Neural cell (in vitro differentiated cells): ENCODE results near the gene SNX2. TPM values are rescaled to one million over a fixed set of nuclear protein-coding genes. Genes with fewer than 3 reads are reported as not detected.

Experiments used
- H2AFZ ChIP-seq: fragments of 200-600, 300-800 bp; sonication (generic), shearing (Covaris generic); 2 replicates; pipeline ENCODE4 v1.6.0; 2014; ENCODE audit warnings: low read depth, mild to moderate bottlenecking, antibody characterized with exemption, low read length, moderate library complexity
- H3F3A ChIP-seq: fragments of 200-600 bp; shearing (Covaris generic); 2 replicates; pipeline ENCODE4 v1.6.1; 2016; ENCODE audit warnings: mild to moderate bottlenecking, moderate library complexity, mixed read lengths, antibody characterized with exemption, low read length; ENCODE audit not compliant: insufficient read depth, poor library complexity, severe bottlenecking
- H3K27ac ChIP-seq: fragments of 200-600, 300-800 bp; sonication (generic), shearing (Covaris generic); 2 replicates; pipeline ENCODE4 v1.5.1; 2014; ENCODE audit warnings: mild to moderate bottlenecking, low read length, moderate library complexity
- H3K27me3 ChIP-seq: fragments of 300-800, 200-600 bp; sonication (generic), shearing (Covaris generic); 2 replicates; pipeline ENCODE4 v1.6.0; 2014; ENCODE audit warnings: mild to moderate bottlenecking, low read depth, low read length, moderate library complexity; ENCODE audit not compliant: insufficient read depth
- H3K36me3 ChIP-seq: fragments of 300-800, 200-600 bp; sonication (generic), shearing (Covaris generic); 2 replicates; pipeline ENCODE4 v1.5.1; 2014; ENCODE audit warnings: mild to moderate bottlenecking, antibody characterized with exemption, low read length, moderate library complexity; ENCODE audit not compliant: insufficient read depth
- H3K4me2 ChIP-seq: fragments of 300-800, 200-600 bp; sonication (generic), shearing (Covaris generic); 2 replicates; pipeline ENCODE4 v1.6.0; 2014; ENCODE audit warnings: mild to moderate bottlenecking, low read length
- H3K4me3 ChIP-seq: fragments of 300-800, 200-600 bp; sonication (generic), shearing (Covaris generic); 2 replicates; pipeline ENCODE4 v1.5.1; 2014; ENCODE audit warnings: mild to moderate bottlenecking, low read length, moderate library complexity
- H3K79me2 ChIP-seq: fragments of 200-600 bp; shearing (Covaris generic); replicated peaks from 2 replicates; pipeline ENCODE4 v1.6.0; 2014; ENCODE audit warnings: mild to moderate bottlenecking, low read length, moderate library complexity; ENCODE audit not compliant: insufficient read depth
- H3K9ac ChIP-seq: fragments of 300-800, 200-600 bp; sonication (generic), shearing (Covaris generic); 2 replicates; pipeline ENCODE4 v1.6.1; 2016; ENCODE audit warnings: mild to moderate bottlenecking, low read length, mixed read lengths
- H3K9me2 ChIP-seq: fragments of 200-600 bp; shearing (Covaris generic); 2 replicates; pipeline ENCODE4 v1.6.1; 2016; ENCODE audit warnings: mild to moderate bottlenecking, low read length, mixed read lengths; ENCODE audit not compliant: insufficient read depth
- H3K9me3 ChIP-seq: fragments of 200-600, 300-800 bp; sonication (generic), shearing (Covaris generic); 2 replicates; pipeline ENCODE4 v1.6.1; 2016; ENCODE audit warnings: mild to moderate bottlenecking, mixed run types, low read length, moderate library complexity, mixed read lengths
- H4K20me1 ChIP-seq: fragments of 200-600 bp; shearing (Covaris generic); 2 replicates; pipeline ENCODE4 v1.6.1; 2016; ENCODE audit warnings: mild to moderate bottlenecking, mixed run types; ENCODE audit not compliant: insufficient read depth
- EP300 ChIP-seq: fragments of 450-650 bp; conservative IDR thresholded peaks from 2 replicates; pipeline ENCODE4 v1.6.1; 2014; ENCODE audit warnings: antibody characterized with exemption, mild to moderate bottlenecking, moderate library complexity; ENCODE audit not compliant: poor library complexity, severe bottlenecking
- EZH2 ChIP-seq: fragments of 200-600, 300-800 bp; shearing (Covaris generic), sonication (generic); IDR thresholded peaks from 2 replicates; pipeline ENCODE4 v1.6.1; 2014; ENCODE audit warnings: antibody characterized with exemption, low read length, borderline replicate concordance, mild to moderate bottlenecking; ENCODE audit not compliant: insufficient read depth, poor library complexity, severe bottlenecking
- MXI1 ChIP-seq: fragments of 450-650 bp; conservative IDR thresholded peaks from 2 replicates; pipeline ENCODE4 v1.6.1; 2014; ENCODE audit warnings: antibody characterized with exemption, mild to moderate bottlenecking; ENCODE audit not compliant: poor library complexity, severe bottlenecking
- POLR2AphosphoS5 ChIP-seq: IDR thresholded peaks from 2 replicates; pipeline ENCODE4 v1.6.1; 2012
- RAD21 ChIP-seq: fragments of 450-650 bp; conservative IDR thresholded peaks from 2 replicates; pipeline ENCODE4 v1.6.1; 2014; ENCODE audit warnings: antibody characterized with exemption, mild to moderate bottlenecking, moderate library complexity
- SMC3 ChIP-seq: fragments of 450-650 bp; conservative IDR thresholded peaks from 2 replicates; pipeline ENCODE4 v1.6.1; 2014; ENCODE audit warnings: antibody characterized with exemption, mild to moderate bottlenecking, moderate library complexity; ENCODE audit not compliant: poor library complexity
- TAF1 ChIP-seq: IDR thresholded peaks from 2 replicates; pipeline ENCODE4 v1.6.1; 2012; ENCODE audit warnings: low read depth
- polyA plus RNA-seq: library from polyadenylated mRNA; depleted of rRNA; stranded (reverse); fragments of >200 nt; gene quantifications from 2 replicates; pipeline ENCODE4 v1.2.3, GENCODE V29; 2014
- TF ChIP-seq, protein P1 (sequence below): IDR thresholded peaks from 2 replicates; pipeline ENCODE4 v1.6.1; 2012; ENCODE audit warnings: borderline replicate concordance
- TF ChIP-seq, protein P2 (sequence below): fragments of 450-650 bp; IDR thresholded peaks from 2 replicates; pipeline ENCODE4 v1.5.1; 2014; ENCODE audit warnings: antibody characterized with exemption, mild to moderate bottlenecking, moderate library complexity; ENCODE audit not compliant: poor library complexity, severe bottlenecking

Gene SNX2
- polyA plus RNA-seq, 1 donor from 2014 or later = 36.1 TPM

DNA sequence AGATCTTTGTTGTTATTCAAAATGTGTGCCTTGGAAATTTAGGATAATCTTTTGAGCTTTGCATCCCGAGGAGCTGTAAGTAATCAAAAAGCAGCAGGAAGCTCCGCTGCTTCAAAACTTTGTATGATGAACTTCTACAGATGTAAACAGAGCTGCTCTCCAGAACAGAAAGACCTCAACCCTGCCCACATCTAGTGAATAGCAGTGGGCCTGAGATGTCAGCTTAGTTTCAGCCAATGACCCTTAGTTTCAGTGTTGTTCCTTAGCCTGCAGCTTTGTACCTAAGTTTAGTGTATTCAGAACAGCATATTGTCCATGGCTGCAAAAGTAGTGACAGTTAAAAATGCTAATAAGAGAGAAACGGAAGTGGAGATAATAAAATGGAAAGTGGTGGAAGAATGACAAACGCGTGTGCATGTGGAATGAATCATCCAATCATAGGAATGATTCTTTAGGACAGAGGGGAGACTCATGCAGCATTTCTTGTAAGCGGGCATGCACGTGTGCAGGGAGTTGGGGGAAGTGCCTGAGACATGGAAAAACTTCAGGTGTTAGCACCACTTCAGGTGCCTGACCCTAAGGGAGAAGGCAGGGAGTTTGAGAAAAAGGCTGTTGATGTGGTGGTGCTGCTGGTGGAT, 95.5 kb downstream of the SNX2 start:
- no peak overlapping the region for H3K4me3 ChIP-seq
- no peak overlapping the region for H3K9ac ChIP-seq
- H2AFZ ChIP-seq = no peak overlapping the region
- no peaks in the 10 kb centered on the region for H3K27me3 ChIP-seq
- H3F3A ChIP-seq = no peaks in the 10 kb centered on the region
- TF ChIP-seq EZH2 (no peak), EP300 (no peak), RAD21 (no peak), POLR2AphosphoS5 (no peak)
- TF ChIP-seq, protein P1, sequence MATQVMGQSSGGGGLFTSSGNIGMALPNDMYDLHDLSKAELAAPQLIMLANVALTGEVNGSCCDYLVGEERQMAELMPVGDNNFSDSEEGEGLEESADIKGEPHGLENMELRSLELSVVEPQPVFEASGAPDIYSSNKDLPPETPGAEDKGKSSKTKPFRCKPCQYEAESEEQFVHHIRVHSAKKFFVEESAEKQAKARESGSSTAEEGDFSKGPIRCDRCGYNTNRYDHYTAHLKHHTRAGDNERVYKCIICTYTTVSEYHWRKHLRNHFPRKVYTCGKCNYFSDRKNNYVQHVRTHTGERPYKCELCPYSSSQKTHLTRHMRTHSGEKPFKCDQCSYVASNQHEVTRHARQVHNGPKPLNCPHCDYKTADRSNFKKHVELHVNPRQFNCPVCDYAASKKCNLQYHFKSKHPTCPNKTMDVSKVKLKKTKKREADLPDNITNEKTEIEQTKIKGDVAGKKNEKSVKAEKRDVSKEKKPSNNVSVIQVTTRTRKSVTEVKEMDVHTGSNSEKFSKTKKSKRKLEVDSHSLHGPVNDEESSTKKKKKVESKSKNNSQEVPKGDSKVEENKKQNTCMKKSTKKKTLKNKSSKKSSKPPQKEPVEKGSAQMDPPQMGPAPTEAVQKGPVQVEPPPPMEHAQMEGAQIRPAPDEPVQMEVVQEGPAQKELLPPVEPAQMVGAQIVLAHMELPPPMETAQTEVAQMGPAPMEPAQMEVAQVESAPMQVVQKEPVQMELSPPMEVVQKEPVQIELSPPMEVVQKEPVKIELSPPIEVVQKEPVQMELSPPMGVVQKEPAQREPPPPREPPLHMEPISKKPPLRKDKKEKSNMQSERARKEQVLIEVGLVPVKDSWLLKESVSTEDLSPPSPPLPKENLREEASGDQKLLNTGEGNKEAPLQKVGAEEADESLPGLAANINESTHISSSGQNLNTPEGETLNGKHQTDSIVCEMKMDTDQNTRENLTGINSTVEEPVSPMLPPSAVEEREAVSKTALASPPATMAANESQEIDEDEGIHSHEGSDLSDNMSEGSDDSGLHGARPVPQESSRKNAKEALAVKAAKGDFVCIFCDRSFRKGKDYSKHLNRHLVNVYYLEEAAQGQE = no peak
- TF ChIP-seq, protein P2, sequence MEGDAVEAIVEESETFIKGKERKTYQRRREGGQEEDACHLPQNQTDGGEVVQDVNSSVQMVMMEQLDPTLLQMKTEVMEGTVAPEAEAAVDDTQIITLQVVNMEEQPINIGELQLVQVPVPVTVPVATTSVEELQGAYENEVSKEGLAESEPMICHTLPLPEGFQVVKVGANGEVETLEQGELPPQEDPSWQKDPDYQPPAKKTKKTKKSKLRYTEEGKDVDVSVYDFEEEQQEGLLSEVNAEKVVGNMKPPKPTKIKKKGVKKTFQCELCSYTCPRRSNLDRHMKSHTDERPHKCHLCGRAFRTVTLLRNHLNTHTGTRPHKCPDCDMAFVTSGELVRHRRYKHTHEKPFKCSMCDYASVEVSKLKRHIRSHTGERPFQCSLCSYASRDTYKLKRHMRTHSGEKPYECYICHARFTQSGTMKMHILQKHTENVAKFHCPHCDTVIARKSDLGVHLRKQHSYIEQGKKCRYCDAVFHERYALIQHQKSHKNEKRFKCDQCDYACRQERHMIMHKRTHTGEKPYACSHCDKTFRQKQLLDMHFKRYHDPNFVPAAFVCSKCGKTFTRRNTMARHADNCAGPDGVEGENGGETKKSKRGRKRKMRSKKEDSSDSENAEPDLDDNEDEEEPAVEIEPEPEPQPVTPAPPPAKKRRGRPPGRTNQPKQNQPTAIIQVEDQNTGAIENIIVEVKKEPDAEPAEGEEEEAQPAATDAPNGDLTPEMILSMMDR = no peak
- no peaks in the 10 kb centered on the region for H4K20me1 ChIP-seq
- no peaks in the 10 kb centered on the region for H3K9me2 ChIP-seq
- H3K4me2 ChIP-seq = no peak overlapping the region
- no peaks in the 10 kb centered on the region for H3K9me3 ChIP-seq
- no peaks in the 10 kb centered on the region for H3K79me2 ChIP-seq
- no peak overlapping the region for H3K27ac ChIP-seq
- no peaks in the 10 kb centered on the region for H3K36me3 ChIP-seq

DNA sequence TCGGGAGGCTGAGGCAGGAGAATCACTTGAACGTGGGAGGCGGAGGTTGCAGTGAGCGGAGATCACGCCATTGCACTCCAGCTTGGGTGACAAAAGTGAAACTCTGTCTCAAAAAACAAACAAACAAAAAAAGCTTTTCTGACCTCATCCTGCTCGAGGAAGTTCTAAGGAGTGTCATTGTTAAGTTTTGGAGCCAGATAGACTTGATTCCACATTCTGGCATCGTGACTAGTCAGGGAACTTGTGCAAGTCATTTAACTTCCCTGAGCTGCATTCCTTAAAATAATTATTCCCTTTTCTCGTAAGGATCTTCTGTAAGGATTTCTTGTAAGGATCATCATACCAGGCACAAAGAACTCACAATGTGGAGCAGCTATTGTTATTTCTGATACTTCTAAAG, 96.8 kb downstream of the SNX2 start:
- TF ChIP-seq MXI1 (no peak), POLR2AphosphoS5 (no peak), SMC3 (no peak), TAF1 (no peak), EP300 (no peak), RAD21 (no peak), EZH2 (no peak)
- TF ChIP-seq, protein P2 = no peak
- TF ChIP-seq, protein P1 = no peak
- Histone ChIP-seq H3K4me3 (no peak overlapping the region), H2AFZ (no peak overlapping the region), H3K9me3 (no peaks in the 10 kb centered on the region), H3K27ac (no peak overlapping the region), H3K4me2 (no peak overlapping the region), H3K9me2 (no peaks in the 10 kb centered on the region), H3K36me3 (no peaks in the 10 kb centered on the region), H3K27me3 (no peaks in the 10 kb centered on the region), H4K20me1 (no peaks in the 10 kb centered on the region), H3F3A (no peaks in the 10 kb centered on the region), H3K79me2 (no peaks in the 10 kb centered on the region), H3K9ac (no peak overlapping the region)
